ENCODE data around the gene TNRC6C.

The TNRC6C gene

DNA sequence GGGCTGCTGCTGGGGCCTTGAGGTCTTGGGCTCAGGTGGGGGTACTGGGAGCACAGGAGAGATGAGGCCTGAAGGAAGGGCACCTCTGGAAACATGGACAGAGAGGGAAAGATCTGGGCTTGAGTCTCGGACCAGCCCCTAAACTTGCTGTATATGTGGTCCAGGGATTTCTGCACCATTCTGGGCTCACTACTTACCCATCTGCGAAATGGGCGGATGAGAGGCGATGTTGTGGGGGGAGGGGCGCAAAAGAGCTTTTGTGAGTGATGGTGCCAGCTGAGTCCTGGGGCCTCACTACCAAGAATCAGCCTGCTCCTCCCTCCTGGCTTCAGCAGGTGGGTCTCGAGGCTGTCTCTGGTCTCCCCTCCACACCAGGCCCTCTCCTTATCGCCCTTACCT lies 188.0 kb downstream of the TNRC6C start:
- TF ChIP-seq, protein P1, sequence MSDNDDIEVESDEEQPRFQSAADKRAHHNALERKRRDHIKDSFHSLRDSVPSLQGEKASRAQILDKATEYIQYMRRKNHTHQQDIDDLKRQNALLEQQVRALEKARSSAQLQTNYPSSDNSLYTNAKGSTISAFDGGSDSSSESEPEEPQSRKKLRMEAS (IDR thresholded peaks at IDR 0.05; ENCODE audit: low read depth, low read length) = no peak
- TF ChIP-seq, protein P2, sequence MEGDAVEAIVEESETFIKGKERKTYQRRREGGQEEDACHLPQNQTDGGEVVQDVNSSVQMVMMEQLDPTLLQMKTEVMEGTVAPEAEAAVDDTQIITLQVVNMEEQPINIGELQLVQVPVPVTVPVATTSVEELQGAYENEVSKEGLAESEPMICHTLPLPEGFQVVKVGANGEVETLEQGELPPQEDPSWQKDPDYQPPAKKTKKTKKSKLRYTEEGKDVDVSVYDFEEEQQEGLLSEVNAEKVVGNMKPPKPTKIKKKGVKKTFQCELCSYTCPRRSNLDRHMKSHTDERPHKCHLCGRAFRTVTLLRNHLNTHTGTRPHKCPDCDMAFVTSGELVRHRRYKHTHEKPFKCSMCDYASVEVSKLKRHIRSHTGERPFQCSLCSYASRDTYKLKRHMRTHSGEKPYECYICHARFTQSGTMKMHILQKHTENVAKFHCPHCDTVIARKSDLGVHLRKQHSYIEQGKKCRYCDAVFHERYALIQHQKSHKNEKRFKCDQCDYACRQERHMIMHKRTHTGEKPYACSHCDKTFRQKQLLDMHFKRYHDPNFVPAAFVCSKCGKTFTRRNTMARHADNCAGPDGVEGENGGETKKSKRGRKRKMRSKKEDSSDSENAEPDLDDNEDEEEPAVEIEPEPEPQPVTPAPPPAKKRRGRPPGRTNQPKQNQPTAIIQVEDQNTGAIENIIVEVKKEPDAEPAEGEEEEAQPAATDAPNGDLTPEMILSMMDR (IDR thresholded peaks at IDR 0.05; ENCODE audit: low read depth, low read length) = no peak
- TF ChIP-seq POLR2A (IDR thresholded peaks at IDR 0.05; ENCODE audit: extremely low read depth, insufficient read length) (no peak), MYC (IDR thresholded peaks at IDR 0.05; ENCODE audit: low read depth, low read length) (no peak)
- H3K4me3 ChIP-seq (ENCODE audit: low read depth, low read length) = no peak overlapping the region
- no peak for DNase-seq (ENCODE audit: low read depth)

DNA sequence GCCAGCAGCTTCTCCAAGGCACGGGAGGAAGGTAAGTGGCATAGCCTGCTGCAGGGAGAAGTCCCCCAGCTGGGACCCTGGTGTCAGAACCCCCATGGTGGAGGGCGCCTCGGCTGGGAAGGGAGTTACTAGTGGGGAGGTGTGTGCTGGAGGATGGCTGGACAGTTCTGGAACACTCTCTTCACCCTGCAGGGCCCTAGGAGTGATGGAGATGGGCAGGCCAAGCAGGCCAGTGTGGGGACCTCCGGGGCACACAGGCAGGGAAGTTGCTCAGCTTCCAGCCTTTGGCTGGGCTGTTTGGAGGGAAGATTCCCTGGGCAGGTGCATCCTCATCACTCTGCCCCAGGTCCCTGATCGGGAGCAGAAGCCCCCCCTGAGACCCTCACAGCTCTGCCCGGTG lies 188.4 kb downstream of the TNRC6C start:
- TF ChIP-seq MYC (IDR thresholded peaks at IDR 0.05; ENCODE audit: low read depth, low read length) = no peak
- TF ChIP-seq, protein P1 (IDR thresholded peaks at IDR 0.05; ENCODE audit: low read depth, low read length) = no peak
- TF ChIP-seq POLR2A (IDR thresholded peaks at IDR 0.05; ENCODE audit: extremely low read depth, insufficient read length) = no peak
- TF ChIP-seq, protein P2 (IDR thresholded peaks at IDR 0.05; ENCODE audit: low read depth, low read length) = no peak
- no peak overlapping the region for H3K4me3 ChIP-seq (ENCODE audit: low read depth, low read length)
- DNase-seq (ENCODE audit: low read depth) = no peak

DNA sequence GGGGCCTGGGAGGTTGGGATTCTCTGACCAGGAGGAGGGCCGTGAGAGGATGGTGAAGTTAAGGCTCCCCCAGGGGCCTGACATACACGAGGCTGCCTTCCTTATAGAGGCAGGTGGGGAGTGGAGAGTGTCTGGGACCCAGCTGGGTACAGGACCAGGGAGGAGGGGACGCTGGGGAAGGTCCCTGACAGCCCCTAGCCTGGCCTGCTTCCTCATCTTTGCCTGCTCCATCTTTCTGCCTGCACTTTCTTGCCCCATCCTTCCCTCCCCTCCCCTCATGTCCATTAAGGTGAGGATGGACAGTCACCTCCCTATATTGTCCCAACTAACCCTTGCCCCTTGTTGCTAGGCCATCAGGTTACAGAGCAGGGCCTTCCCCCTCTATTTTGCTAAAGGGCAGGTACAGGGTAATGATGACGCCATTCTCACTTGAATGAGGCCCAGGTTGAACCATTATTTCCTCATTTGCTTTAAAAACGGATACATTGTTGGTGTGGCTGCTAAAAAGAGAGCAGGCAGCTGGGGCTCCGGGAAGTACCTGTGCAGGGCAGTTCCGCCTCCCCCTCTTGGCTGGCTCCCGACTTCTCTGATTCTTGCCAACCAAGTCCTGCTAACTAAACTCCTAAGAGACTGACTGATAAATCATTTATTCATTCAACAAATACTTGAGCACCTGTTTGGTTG lies 189.0 kb downstream of the TNRC6C start:
- no peak for TF ChIP-seq POLR2A (IDR thresholded peaks at IDR 0.05; ENCODE audit: extremely low read depth, insufficient read length)
- TF ChIP-seq, protein P1 (IDR thresholded peaks at IDR 0.05; ENCODE audit: low read depth, low read length) = no peak
- TF ChIP-seq MYC (IDR thresholded peaks at IDR 0.05; ENCODE audit: low read depth, low read length) = no peak
- TF ChIP-seq, protein P2 (IDR thresholded peaks at IDR 0.05; ENCODE audit: low read depth, low read length) = no peak
- DNase-seq (ENCODE audit: low read depth) = no peak
- no peak overlapping the region for H3K4me3 ChIP-seq (ENCODE audit: low read depth, low read length)

DNA sequence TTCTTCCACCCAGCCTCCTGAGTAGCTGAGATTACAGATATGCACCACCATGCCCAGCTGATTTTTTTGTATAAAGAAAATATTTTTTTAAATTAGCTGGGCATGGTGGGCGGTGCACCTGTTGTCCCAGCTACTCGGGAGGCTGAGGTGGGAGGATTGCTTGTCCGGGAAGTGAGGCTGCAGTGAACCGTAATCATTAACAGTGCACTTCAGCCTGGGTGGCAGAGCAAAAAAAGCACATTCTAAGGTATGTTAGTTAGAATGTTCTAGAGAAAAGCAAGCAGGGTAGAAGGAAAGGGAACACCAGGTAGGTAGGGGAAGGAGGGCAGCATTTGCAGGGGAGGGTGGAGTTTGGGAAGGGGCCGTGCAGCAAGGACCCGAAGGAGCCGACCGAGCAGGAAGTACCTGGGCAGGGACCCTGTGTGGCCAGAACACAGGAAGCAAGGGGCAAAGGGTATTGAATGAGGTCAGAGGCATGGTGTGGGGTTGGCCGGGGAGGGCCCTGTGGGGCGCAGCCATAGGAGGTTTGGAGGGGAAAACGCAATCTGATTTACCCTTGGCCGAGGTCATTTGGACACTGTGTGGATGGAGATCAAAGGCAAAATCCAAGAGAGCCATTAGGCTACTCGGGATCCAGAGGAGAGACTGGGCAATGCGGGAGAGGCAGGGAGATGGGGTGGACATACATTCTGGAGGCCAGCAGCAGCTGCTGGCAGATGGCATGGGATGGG lies 189.9 kb downstream of the TNRC6C start:
- no peak for TF ChIP-seq MYC (IDR thresholded peaks at IDR 0.05; ENCODE audit: low read depth, low read length)
- no peak for TF ChIP-seq POLR2A (IDR thresholded peaks at IDR 0.05; ENCODE audit: extremely low read depth, insufficient read length)
- TF ChIP-seq, protein P2 (IDR thresholded peaks at IDR 0.05; ENCODE audit: low read depth, low read length) = no peak
- TF ChIP-seq, protein P1 (IDR thresholded peaks at IDR 0.05; ENCODE audit: low read depth, low read length) = no peak
- no peak for DNase-seq (ENCODE audit: low read depth)
- no peak overlapping the region for H3K4me3 ChIP-seq (ENCODE audit: low read depth, low read length)

DNA sequence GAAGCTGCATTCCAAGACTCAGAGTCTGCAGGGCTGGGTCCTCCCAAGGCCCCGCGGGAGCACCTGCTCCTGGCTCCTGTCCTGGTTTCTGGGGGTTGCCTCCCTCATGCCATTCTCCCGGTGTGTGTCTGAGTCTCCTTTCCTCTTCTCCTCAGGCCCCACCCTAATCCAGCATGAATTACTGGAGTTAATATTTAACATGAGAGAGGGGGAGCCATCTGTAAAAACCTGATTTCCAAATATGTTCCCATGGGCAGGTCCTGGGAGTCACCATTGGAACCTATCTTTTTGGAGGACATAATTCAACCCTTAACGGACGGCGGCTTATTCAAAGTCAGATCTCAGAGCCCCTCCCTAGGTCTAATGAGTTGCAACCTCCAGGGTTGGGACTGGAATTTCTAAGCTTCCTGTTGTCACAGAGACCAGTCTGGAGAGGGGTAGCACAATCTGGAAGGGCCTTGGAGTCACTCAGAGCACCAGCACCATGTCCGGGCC lies 193.1 kb downstream of the TNRC6C start:
- no peak for DNase-seq (ENCODE audit: low read depth)
- TF ChIP-seq, protein P2 (IDR thresholded peaks at IDR 0.05; ENCODE audit: low read depth, low read length) = no peak
- TF ChIP-seq MYC (IDR thresholded peaks at IDR 0.05; ENCODE audit: low read depth, low read length) (no peak), POLR2A (IDR thresholded peaks at IDR 0.05; ENCODE audit: extremely low read depth, insufficient read length) (no peak)
- TF ChIP-seq, protein P1 (IDR thresholded peaks at IDR 0.05; ENCODE audit: low read depth, low read length) = no peak

More for the DNA sequence above, 193.1 kb downstream of the TNRC6C start:
- no peak overlapping the region for H3K4me3 ChIP-seq (ENCODE audit: low read depth, low read length)

All from NB4 (cell line).